Activated CD8-positive, alpha-beta memory T cell treated with anti-CD3 and anti-CD28 coated beads, Interleukin-2, amount 50 U/mL, for 24 hours (primary cell): ENCODE measurements around the gene MAML3.

ENCODE experiments used
- DNase-seq: peaks from one replicate; pipeline ENCODE4 v3.0.0-alpha.2; 2020; ENCODE audit errors: extremely low read depth

Gene MAML3

DNA sequence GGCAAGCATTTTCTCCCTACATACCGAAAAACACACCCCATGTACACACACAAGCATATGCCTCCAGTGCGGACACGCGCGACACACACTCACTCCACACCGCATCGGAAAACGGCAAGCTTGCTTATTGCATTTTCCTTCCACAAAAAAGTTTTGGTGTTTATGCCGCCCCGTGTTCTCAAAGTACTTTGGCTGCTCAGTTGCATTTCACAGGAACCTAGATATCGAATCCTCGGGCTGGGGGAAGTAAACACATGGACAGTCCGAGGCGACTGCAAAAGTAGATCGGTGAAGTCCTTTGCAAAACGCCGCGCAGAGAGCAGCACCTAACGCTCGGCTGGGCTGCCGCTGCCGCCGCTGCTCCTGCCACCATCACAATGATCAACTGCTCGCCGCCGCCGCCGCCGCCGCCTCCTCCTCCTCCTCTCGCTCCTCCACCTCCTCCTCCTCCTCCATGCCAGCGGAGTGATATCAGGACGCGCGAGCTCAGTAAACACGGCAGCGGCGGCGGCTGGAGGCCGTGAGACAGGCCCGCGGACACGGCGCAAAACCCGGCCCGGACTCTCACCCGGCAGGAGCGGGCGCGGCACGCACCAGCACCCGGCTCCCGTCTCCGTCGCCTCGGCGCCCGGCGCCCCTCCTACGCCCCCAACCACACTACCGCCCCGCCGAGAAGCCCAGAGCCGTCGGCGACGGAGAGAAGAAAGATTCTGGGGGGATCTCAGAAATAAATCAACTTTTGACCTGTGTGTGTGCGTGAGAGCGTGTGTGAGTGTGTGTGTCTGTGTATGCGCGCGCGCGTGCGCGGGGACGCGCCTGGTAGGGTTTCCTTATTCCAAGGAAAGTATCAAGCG is at the start of gene MAML3:
TSS of gene MAML3 (minus strand) at position 467 of the 854 bp plus-strand sequence. CDS start 857 bp downstream, outside the sequence.
- peak; percentile 44 for DNase-seq

DNA sequence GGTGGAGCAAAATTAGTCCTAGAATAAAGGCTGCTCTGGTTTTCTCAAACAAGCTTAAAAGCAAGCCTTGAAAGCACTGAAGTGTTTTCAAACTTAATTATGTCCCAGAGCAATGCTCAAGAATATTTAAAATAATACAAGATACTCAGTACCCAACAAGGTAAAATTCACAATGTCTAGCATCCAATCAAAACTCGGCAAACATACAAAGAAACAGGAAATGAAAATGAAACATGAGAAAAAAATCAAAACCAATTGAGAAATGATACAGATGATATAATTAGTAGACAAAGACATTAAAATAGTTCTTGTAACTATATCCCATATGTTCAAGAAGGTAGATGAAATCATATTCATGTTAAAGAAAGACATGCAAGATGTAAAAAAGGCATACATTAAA is 45.0 kb upstream of the MAML3 start:
- no peak for DNase-seq

DNA sequence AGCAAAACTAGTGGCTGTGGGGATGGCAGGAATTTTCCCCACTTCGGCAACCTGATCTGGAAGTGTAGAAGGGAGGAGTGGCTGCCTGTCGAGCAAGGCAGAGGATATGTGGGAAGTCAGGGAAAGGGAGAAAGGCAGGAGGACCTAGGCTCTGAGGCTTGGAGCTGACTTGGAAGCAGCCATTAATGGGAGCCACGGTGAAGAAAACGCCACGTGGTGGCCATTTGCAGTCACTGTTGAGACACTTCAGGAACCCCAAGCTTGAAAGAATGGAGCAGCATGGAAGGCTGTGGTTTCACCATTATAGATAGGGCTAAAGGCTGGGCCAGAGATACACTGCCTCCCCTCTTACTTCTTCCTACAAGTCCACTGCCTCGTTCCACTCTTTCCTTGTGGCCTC is 41.8 kb upstream of the MAML3 start:
- no peak for DNase-seq

DNA sequence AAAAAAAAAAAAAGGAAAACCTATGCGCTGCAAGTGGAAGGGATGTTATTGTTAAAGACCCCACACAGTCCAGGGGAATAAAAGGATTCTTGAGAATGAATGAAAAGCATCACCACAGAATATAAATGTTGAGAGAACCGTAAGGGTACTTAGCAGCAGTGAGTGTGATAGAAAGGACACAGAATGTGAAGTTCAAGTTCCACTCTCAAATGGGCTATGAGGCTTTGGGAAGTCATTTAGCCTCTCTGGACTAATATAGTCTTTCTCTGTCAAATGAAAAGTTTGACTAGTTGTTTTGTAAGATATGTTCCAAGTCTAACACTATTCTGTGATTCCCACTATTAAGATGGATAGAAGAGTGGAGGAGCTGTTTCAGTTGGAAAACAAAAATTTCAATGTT is 35.8 kb upstream of the MAML3 start:
- DNase-seq: no peak

DNA sequence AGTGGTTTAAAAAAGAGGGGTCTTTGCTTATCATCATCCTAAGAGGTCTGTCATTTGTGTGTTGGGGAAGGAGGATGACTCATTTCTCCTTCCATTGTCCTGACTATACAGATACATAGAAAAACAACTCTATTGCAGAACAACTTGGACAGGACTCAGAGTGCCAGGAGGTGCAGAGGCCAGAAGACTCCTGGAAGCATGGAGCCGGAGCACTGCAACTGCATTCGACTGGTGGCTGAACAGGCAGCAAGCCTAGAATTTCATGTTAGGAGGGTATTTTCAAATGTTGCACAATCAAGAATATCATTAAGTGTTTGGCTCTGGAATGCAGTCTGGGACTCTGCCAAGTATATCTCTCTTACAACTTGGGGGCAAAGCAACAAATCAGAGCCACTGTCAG is 35.0 kb upstream of the MAML3 start:
- DNase-seq: no peak

DNA sequence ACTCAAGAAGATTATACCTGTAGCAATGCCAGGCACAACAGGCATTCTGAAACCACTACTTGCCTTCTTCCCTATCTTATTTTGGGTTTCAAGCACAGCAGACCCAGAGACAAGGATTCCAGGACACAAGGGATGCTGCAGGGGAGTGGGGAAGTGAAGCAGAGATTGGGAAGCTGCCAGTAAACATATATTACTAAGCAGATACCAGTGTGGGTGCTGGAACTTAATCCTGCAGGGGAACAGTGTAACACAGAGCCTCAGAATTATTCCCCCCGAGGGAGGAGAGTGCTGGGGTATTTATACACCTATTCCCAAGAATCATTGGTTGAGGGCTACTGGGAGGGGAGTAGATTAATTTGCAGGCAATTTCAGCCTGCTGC is 33.3 kb upstream of the MAML3 start:
- no peak for DNase-seq

DNA sequence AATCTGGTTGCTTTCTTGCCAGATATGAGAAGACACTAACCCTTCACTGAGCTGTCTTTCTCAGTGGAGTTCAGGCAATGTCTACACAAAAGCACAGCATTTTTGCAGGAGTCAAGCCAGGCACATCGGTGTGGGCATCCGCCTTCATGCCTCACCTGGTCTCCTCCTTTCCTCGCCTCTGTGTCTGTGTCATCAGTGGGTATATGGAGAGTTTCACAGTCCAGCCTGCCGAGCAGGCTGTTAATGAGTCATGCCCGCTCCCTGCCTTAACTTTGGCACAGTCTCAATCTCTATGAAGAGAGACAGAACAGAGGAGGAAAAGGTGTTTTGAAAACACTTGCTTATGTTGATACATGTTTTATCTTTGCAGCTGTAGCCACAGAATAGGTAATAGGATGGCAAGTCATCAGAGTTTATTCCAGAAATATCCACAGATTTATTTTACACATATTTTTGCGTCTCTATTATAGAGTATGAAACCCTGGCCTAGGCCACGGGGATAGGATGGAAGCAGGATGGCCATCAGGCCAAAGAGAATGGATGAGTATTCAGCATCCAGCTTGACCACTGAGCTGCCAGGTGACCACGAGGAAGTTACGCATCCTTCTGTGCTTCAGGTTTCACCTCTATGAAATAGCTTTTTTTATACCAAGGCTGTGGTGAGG is 32.8 kb upstream of the MAML3 start:
- DNase-seq: no peak

DNA sequence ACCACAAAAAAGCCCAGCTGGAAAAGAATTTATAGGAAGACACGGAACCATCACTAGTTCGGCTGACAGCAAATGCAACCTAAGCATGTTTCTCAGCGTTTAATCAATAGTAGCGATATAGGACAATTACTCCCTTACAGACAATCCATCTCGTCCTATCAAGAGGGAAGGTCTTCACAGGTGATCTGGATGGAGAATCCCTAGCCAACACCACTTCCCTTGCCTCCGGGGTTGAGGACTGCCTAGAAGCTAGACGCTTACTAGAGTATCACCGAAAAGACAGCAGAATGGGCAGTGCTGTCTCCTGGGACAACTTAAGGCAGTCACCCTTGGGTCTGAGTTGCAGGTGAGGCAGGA is 32.1 kb upstream of the MAML3 start:
- DNase-seq: no peak

DNA sequence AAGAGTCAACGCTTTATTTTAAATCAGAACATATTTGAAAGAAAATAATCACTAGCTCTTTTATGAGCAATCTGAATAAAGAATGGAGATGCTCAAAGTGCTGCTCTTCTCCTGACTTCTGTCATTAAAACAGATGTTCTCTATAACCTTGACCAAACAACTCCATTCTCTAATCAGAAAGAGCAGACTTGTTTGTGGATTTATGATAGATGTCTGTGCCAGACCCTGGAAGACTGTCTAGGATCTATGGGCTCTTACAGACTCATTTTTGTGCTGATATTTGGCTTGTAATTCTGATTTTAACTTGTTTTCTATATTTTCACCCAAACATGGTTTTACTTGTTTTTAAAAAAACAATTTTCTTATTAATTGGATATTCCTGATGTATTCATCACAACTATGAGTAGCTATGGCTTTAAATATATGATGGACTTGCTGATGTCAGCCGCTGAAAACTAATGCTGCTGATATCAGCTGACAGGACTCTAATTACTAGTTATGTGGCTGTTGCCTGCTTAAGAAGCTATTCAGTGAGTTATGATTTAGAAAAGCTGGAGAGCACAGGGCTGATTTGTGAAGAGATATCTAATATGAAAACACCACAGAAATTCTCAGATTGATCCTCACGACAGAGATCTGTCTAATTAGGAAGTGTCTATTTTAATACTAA is 31.6 kb upstream of the MAML3 start:
- DNase-seq: no peak

DNA sequence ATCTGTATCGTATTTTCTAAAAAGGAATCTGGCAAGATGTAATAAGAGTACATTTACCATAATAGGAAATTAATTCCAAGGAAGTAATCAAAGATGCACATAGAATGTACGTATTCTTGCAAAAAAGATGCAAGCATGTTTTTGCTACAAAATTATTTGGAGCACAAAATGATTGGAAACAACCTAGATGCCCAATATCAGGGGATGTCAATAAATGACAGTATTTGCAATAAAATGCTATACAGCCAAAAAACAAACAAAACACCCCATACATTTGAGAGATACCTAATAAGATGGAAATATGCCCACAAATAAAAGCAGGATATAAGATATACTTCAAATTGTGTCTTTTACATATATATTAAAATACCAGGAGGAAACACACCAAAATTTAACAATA is 29.3 kb upstream of the MAML3 start:
- no peak for DNase-seq

DNA sequence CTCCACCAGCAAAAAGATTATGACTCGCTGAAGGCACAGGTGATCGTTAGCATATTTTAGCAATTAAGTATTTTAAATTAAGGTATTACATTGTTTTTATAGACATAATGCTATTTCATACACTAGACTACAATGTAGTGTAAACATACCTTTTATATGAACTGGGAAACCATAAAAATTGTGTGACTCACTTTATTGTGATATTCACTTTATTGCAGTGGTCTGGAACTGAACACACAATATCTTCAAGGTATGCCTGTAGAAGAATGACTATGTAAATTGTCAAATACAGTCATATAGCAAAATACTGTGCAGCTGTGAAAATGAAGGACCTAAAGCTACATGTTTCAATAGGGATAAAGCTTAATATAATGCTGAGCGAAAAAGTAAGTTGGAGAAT is 26.6 kb upstream of the MAML3 start:
- no peak for DNase-seq

DNA sequence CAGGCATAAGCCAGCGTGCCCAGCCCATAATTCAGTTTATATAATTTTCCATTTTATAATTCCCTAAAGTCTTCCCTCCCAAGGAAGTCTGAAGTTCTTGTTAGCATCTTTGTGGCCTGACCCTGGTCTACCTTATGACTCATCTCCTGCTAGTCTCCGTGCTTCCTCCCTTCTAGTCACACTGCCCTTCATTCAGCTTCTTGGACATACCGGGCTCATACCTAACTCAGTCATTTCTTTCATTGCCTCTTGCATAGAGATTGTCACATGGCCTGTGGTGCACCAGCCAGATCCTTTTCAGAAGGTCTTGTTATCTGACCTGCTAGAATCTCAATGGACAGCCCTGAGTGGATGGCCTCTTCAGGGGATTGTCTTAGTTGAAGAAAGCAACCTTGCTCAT is 22.8 kb upstream of the MAML3 start:
- DNase-seq: no peak

DNA sequence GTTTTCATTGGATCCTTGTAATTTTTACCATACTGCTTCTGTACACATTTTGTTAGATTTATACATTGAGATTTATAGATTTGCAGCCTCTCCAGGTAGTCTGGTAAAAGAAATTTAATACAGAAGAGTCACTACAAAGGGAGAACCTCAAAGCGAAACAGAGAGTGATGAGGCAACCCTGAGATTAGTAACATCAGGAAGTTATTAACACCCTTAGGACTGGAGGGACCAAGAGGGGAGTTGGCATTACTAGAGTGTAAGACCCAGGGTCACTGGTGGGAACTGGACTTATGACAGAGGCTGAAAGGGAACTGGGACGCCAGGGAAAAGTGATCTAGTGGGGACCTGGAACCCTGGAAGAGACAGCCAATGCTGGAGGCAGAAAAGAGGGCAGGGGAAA is 20.6 kb upstream of the MAML3 start:
- DNase-seq: no peak

DNA sequence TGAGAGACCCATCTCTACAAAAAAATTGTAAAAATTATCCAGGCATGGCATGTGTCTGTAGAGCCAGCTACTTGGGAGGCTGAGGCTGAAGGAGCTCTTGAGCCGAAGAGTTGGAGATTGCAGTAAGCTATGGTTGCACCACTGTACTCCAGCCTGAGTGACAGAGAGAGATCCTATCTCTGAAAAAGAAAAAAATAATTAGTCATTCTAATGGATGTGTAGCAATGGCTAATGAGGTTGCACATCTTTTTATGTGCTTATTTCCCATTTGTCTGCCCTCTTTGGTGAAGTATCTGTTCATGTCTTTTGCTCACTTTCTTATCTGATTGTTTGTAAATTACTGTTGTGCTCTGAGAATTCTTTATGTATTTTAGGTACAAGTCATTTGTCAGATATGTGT is 19.0 kb upstream of the MAML3 start:
- no peak for DNase-seq

DNA sequence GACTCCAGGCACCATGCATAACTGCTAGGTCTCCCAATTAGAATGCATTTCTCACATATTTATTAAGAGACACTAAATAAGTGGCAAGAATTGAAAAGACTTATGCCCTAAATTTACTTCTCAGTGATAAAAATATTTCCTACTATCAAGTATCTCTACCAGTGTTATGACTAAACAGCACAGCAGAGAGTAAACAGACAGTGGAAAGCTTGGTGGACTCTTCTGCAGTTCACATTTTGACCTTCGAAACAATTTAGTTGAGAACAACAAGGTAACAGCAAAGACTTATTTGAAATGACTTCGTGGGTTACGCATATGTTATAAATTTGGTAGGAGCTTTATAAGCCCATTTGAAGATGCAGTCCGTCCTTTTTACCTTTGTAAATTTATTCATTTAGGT is 16.3 kb upstream of the MAML3 start:
- DNase-seq: no peak

DNA sequence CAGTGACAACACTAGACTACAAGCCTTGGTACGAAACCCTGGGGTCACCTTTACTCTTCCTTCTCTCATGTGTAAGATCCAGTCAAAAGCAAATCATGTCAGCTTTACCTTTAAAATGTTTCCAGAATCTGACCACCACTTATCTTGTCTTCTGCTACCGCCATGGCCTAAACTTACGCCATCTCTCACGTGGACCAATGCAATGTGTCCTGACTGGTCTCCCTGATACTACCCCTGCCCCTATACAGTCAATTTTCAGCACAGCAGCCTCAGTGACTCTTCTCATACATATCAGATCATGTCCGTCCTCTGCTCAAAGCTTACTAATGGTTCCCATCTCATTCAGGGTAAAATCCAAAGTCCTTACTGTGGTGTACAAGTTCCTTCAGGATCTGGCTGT is 15.0 kb upstream of the MAML3 start:
- no peak for DNase-seq

DNA sequence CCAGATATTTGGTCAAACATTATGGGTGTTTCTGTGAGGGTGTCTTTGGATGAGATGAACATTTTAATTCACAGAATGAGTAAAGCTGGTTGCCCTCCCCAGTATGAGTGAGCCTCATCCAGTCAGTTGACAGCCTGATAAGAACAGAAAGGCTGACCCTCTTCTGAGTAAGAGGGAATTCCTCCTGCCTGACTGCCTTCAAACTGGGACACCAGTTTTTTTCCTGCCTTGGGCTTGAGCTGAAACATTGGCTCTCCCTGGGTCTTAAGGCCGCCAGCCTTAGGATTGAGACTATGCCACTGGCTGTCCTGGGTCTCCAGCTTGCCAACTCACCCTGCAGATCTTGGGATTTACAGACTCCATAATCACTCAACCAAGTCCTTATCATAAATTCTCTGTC is 14.5 kb upstream of the MAML3 start:
- DNase-seq: no peak

DNA sequence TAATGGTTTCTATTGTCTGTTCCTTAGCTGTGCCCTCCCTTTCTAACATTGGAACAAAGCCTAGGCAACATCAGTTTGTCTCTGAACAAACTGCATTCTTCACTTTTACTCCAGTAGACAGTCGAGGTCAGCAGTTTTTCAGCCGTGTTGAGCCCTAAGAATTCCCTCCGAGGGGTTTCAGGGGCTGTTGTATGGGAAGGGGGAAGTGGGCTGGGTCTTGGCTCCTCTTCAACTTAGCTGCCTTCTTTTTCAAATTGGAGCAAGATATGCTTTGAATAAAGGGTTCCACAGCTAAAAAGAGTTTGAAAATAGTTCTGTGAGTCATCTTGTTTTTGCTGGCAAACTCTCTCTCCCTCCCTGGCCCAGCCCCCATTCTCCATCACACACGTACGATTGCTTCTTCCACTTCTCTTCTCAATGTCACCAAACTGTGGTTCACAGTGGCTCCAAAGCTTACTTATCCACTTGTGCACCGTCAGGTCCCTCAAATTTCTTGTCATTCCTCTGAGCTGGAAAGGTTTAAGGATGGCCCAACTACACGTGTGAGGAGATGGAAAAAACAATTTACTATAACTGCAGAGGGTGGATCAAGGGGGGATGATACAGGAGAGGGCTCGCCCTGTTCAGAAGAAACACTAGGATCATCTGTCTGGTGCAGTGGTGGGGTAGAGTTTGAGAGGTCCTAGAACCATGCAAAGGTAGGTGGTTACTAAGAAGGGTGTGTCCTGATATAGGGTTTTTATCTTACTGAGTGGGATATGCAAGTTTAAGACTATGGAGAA is 9.2 kb upstream of the MAML3 start:
- DNase-seq: no peak

DNA sequence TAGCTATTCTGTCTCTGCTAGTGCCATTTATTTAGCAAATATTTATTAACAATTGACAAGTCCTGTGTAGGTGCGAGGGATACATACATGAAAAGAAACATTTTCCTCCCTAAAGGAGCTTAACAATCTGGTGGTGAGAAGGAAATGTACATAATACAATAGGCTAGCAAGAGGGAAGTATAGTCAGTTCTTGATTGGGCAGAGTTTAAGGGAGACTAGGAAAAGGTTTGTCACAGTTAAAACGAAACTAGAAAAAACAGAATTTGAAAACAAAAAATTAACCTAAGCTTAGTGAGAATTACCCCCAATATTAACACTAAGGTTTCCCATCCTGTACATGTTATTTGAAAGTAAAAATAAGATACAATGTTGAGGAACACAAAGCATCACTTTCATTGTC is 8.6 kb upstream of the MAML3 start:
- no peak for DNase-seq

DNA sequence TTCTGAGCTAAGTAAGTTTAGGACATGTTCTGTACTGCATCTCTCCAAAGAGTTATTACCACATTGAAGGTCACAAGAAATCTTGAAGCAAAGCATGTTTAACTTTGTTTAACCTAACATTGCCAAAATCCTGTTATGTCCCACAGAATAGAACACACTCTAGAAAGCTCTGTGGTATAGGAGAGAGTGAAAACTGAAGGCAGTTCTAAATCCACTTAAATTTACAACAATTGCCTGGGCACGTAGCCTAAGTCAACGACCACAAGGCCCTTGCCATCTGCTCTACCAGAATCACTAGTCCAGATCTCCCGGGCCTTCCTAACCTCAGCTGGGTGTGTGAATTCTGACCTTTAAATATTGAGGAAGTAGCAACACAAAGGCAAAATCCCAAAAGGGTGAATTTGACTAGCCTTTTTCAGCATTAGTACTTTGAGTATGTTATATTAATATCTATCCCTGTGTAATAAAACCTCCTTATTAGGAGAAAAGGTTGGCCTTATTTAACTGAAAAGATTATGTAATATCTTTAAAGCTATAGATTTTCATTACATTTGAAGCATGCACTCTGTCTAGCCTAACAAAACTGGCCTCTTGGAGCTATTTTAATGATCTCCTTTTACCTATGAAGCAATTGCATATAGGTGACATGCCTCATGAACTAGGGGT is 4.5 kb upstream of the MAML3 start:
- no peak for DNase-seq

DNA sequence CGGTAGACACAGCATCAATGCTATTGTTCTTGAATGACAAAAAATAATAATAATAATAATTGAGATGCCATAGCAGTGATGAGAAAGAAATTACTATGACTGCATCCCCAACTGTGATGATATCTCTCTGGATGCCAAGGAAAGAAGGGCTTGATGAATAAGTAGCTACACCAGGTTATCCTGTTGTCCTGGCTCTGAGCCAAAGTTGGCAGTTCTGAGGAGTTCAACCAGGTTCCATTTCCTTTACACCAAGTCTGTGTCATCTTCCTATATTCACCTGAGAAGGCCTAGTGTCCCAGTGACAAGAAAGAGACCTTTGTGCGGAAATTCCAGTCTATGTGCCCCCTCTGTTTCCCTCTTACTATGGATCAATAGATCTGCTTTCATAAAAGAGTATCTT is 3.4 kb upstream of the MAML3 start:
- DNase-seq: no peak
